ENCODE data around the gene SLC13A5.
"Not testable (repeated sequence)": the region's sequence is repeated elsewhere in the genome, so short reads cannot be mapped to it uniquely, and the experiment has no call there.

Gene SLC13A5

GRCh38 chr17:6666557-6666956 lies 46.6 kb downstream of the SLC13A5 start:
- no peak for DNase-seq (ENCODE audit: low read depth in 2 of 3, low spot score in 2 of 3)

GRCh38 chr17:6666077-6666521 lies 47.1 kb downstream of the SLC13A5 start:
- DNase-seq (ENCODE audit: low read depth in 2 of 3, low spot score in 2 of 3), result no peak

- not testable (repeated sequence) for DNase-seq (ENCODE audit: low read depth in 2 of 3, low spot score in 2 of 3)
These were observed 50.0 kb downstream of the SLC13A5 start for GRCh38 chr17:6663200-6663599.

- no peak for DNase-seq (ENCODE audit: low read depth in 2 of 3, low spot score in 2 of 3)
These were observed 51.7 kb downstream of the SLC13A5 start for GRCh38 chr17:6661464-6661848.

GRCh38 chr17:6660805-6661463 lies 52.2 kb downstream of the SLC13A5 start:
- DNase-seq (ENCODE audit: low read depth in 2 of 3, low spot score in 2 of 3), result no peak

GRCh38 chr17:6660101-6660500 lies 53.1 kb downstream of the SLC13A5 start:
- no peak for DNase-seq (ENCODE audit: low read depth in 2 of 3, low spot score in 2 of 3)

GRCh38 chr17:6658411-6658810 lies 54.8 kb downstream of the SLC13A5 start:
- not testable (repeated sequence) for DNase-seq (ENCODE audit: low read depth in 2 of 3, low spot score in 2 of 3)

- DNase-seq (ENCODE audit: low read depth in 2 of 3, low spot score in 2 of 3), result no peak
These were observed 55.4 kb downstream of the SLC13A5 start for GRCh38 chr17:6657633-6658287.

- not testable (repeated sequence) for DNase-seq (ENCODE audit: low read depth in 2 of 3, low spot score in 2 of 3)
These were observed 56.2 kb downstream of the SLC13A5 start for GRCh38 chr17:6656797-6657632.

GRCh38 chr17:6655732-6656361 lies 57.3 kb downstream of the SLC13A5 start:
- not testable (repeated sequence) for DNase-seq (ENCODE audit: low read depth in 2 of 3, low spot score in 2 of 3)

- no peak for DNase-seq (ENCODE audit: low read depth in 2 of 3, low spot score in 2 of 3)
These were observed 58.1 kb downstream of the SLC13A5 start for GRCh38 chr17:6654841-6655731.

- DNase-seq (ENCODE audit: low read depth in 2 of 3, low spot score in 2 of 3), result no peak
These were observed 61.2 kb downstream of the SLC13A5 start for GRCh38 chr17:6651919-6652452.

- DNase-seq (ENCODE audit: low read depth in 2 of 3, low spot score in 2 of 3), result peak; percentile 81 to 91 (median 86)
These were observed 61.7 kb downstream of the SLC13A5 start, which contains the start of the genes C17orf100 and MED31 for GRCh38 chr17:6651354-6651918. Gene C17orf100, plus strand, starts transcription at chr17:6651762. Its CDS starts 152 bp downstream, at chr17:6651914. Gene MED31, minus strand, starts transcription at chr17:6651605. Its CDS starts 77 bp downstream, at chr17:6651528.

GRCh38 chr17:6648181-6648580 lies 65.0 kb downstream of the SLC13A5 start:
- DNase-seq (ENCODE audit: low read depth in 2 of 3, low spot score in 2 of 3), result no peak

GRCh38 chr17:6643451-6644125 lies 69.6 kb downstream of the SLC13A5 start:
- no peak for DNase-seq (ENCODE audit: low read depth in 2 of 3, low spot score in 2 of 3)

- DNase-seq (ENCODE audit: low read depth in 2 of 3, low spot score in 2 of 3), result no peak
These were observed 70.6 kb downstream of the SLC13A5 start for GRCh38 chr17:6642592-6642991.

- DNase-seq (ENCODE audit: low read depth in 2 of 3, low spot score in 2 of 3), result no peak
These were observed 71.8 kb downstream of the SLC13A5 start for GRCh38 chr17:6641247-6641863.

GRCh38 chr17:6640536-6641246 lies 72.5 kb downstream of the SLC13A5 start, which contains the start of the genes KIAA0753 and TXNDC17:
Gene KIAA0753, minus strand, starts transcription at chr17:6640711. Its CDS starts 5,608 bp downstream, at chr17:6635103.
Gene TXNDC17, plus strand, starts transcription at chr17:6641060. Its CDS starts 23 bp downstream, at chr17:6641083.
- peak; percentile 90 to 91 (median 91) for DNase-seq (ENCODE audit: low read depth in 2 of 3, low spot score in 2 of 3)
